ENCODE measurements around the gene SYCE1L.
"Not testable (repeated sequence)": the region's sequence is repeated elsewhere in the genome, so short reads cannot be mapped to it uniquely, and the experiment has no call there.

The SYCE1L gene

DNA sequence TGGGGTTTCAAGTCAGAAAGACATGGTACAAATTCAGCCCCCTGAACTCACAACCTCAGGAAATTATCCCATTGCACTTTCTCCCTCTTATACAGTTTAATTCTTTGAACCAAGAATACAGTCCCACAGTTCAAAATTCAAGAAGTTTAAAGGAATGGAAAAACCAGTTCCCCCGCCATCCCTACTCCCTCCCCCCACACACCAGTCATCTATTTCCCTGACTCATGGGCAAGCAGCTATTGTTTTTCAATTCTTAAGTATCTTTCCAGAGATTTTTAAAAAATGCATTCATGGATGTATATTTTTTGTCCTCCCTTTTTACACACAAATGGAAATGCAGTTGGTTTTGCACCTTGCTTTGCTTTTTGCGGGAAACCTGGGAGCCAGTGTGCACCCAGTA lies 7.3 kb downstream of the SYCE1L start:
- DNase-seq, result no peak

DNA sequence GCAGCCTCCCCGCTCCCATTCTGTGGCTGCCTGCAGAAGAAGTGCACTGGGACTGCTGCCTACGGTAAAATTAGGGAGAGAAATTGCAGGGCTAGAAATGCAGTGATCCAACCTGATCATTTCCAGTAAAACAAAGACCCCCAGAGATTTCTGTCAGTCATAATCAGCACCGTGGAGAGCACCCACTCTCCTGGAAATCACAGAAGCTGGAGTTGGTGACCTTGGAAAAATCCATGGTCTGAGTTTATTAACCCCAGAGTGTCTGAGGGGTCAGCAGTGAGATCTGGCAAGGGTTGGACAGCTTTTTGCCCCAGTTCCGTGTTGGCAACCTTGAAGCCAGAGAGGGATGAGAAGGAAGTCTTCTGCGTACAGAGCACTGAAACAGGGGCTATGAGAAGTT lies 7.8 kb downstream of the SYCE1L start:
- no peak for DNase-seq

- DNase-seq, result no peak
Observed at GRCh38 chr16:77208382-77208781, 9.2 kb downstream of the SYCE1L start.

- DNase-seq, result no peak
Observed at GRCh38 chr16:77211880-77212740, 12.9 kb downstream of the SYCE1L start.

DNA sequence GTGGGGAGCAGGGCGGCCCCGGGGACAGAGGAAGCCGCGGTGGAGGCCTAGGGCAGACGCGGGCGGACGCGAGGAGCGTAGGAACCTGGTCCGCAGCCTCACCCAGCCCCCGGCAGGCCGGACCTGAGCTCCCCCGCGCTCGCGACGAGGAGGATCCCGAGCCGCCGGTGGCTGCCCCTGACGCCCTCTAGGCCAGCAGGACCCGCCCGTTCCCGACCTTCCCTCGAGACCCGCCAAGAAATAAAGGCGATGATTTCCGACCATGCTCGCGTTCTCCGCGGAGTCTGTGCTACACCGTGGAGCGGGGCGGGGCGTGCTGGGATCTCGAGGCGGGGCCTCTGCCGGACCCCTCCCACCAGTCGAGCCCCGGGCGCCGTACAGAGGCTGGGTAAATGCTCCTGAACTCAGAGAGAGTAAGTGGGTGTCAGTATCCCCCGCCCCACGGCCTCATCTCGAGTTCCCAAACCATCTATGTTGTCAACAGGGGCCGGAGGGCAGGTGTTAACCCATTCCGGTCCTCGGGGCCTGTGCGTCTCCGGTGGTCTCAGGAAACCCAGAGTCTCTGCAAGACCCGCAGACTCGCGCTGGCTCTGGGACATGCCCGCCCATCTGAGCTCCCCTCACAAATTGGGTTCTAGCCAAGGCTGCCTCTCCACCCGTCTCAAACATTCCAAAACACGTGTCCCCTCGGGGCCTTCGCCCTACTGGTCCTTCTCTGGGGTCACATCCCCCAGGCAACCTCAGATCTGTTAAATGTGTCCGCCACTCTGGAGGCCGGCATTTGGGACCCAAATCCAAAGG lies 13.7 kb downstream of the SYCE1L start:
- no peak for DNase-seq

DNA sequence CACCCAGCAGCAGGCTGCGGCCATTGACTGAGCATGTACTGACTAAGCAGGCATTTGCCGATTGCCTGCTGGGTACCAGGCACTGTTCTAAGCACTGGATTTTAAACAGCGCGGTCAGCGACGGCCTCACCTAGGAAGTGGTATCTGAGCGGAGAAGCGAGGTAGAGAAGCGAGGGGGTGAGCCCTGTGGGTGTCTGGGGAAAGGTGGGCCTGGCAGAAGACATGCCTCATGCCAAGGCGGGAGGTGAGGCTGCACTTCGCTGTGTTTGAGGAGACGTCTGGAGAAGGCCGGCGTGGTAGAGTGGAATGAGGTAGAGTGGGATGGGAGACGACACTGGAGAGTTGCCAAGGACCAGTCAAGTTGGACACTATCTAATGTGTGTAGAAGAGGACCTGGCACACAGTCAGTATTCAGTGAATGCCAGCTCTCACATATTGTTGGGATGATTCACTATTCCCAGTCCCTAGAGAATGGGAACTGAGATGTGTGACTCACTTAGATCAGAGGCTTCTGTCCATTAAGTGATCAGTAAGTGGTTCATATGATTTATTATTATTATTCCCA lies 14.4 kb downstream of the SYCE1L start:
- DNase-seq, result no peak

DNA sequence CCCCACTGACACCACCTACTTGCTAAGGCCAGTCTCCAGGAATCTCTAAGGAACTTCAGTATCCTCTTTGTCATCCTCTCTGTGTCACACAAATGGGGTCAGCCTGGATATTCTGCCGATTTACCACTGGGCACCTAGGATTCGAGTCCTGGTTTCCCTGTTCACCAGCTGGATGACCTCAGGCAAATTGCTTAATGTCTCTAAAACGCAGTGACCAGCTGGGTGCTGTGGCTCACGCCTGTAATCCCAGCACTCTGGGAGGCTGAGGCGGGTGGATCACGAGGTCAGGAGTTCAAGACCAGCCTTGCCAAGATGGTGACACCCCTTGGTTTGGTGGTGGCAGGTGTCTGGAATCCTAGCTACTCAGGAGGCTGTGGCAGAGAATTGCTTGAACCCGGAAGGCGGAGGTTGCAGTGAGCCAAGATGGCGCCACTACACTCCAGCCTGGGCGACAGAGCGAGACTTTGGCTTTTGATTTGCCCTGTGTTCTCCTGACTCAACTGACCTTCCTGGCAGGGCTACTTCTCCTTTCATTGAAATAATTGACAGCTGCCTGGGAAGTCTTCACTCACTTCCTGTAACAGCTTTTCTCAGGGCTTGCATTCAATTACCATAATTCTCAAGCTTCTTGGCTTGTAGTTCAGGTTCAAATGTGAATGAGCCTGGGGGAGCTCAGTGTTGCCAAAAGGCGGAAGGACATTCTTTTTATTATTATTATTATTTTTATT lies 15.4 kb downstream of the SYCE1L start:
- DNase-seq, result no peak

DNA sequence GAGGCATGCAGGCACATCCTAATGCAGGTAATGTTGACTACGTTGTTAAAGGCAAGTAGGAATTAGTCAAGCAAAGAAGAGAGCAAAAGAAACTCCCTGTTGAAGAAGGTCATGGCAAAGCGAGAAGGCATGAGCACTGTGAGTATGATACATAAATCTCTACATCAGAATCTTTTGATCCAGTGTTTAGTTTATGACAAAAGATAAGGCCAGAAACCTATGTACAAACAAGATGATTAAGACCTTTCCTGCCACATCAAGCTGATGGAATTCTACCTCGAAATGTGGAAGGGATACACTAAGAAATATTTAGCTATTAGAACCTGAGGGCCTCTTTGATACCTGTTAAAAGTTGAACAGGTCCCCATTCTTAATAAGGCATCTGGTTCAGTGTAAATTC lies 20.2 kb downstream of the SYCE1L start:
- DNase-seq, result no peak

GRCh38 chr16:77220427-77220826 lies 21.2 kb downstream of the SYCE1L start:
- DNase-seq, result no peak

- no peak for DNase-seq
Observed at GRCh38 chr16:77221482-77221881, 22.3 kb downstream of the SYCE1L start.

DNA sequence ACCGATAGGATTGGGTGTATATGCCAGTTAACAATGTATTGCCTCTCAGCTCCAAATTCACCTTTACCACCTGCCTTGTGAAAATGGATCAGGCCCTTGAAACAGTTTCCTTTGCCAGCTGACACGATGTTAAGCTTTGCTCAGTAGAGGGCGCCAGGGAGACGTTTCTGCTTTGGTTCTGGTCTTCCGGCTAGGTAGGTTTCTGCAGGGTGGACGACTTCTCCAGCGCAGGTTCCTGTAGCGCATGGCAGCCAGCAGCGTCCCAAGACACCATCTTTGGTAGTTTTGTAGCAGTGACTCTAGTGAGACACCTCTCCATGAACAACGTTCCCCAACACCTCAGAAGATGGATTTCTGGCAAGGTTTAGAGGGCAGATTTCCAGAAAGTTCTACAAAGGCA lies 24.0 kb downstream of the SYCE1L start:
- DNase-seq, result no peak

GRCh38 chr16:77225182-77225581 lies 26.0 kb downstream of the SYCE1L start:
- no peak for DNase-seq

DNA sequence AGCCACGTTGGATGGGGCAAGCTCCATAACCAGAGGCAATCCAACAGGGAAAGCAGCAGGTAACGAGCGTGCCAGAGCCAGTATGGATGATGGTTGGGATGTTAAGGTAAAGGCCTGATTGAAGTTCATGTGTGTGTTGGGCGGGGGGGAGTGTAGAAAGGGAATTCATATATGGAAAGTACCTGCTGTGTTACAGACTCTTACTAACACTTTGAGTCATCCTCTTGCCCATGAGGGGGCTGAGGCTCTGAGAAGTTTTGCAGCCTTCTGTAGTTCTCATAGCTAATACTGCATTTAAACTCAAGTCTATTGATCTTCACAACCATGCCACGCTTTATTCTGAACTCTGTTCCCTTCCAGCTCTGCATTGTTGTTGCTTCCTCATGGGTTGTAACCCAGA lies 28.5 kb downstream of the SYCE1L start:
- no peak for DNase-seq

DNA sequence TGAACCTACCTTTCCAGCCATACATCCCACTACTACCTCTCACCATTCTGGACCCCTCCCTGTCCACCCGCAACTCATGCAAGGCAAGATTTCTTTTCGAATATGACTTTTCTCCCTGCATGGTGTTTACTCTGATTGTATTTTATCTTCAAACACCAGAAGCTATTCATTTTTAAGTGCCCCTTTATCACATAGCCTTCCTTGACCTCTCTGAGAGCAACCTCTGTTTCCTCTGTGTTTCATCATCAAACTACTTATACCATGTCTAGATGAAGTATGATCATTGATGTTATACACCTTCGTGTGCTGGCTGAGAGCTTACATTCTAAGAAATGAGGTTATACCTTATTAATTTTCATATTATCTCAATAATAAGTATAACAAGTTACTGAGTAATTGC lies 31.8 kb downstream of the SYCE1L start:
- no peak for DNase-seq

DNA sequence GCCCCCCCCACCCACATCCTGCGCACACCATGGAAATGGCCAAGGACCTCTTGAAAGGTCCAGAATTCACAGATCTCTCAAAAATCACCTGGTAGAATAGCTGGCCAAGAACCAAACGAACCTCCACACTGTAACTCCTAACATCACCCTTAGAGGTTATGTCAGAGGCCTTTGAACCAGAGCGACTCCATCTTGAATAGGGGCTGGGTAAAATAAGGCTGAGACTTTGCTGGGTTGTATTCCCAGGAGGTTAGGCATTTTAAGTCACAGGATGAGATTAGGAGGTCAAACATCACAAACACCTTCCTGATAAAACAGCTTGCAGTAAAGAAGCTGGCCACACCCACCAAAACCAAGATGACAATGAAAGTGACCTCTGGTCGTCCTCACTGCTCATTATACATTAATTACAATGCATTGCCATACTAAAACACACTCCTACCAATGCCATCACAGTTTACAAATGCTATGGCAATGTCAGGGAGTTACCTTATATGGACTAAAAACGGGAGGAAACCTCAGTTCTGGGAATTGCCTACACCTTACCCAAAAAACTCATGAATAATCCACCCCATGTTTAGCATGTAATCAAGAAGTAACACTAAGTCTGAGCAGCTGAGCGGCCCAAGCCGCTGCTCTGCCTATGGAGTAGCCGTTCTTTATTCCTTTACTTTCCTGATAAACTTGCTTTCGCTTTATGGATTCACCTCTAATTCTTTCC lies 34.8 kb downstream of the SYCE1L start:
- no peak for DNase-seq

GRCh38 chr16:77234611-77235010 lies 35.4 kb downstream of the SYCE1L start:
- DNase-seq, result no peak

DNA sequence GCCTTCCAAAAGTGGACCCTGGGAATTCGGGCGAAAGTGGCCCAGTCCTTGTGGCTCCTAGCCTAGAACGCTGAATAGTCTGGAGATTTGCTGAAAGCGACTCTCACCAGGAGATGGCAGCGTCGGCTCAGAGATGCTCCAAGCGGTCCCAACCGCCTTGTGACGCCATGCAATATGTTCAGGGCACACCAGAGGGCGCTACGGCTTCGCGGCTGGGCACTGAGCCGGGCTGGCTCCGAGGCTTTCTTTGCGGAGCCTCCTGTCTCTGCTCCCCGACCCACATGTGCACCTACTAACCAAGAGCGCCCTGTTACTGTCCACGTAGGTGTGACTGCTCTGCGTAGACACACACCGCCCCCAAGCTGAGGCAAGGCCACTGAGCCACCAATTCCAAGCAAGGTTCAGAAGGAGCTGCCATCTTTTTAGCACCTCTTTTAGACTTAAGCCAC lies 36.9 kb downstream of the SYCE1L start:
- peak; percentile 9 for DNase-seq

DNA sequence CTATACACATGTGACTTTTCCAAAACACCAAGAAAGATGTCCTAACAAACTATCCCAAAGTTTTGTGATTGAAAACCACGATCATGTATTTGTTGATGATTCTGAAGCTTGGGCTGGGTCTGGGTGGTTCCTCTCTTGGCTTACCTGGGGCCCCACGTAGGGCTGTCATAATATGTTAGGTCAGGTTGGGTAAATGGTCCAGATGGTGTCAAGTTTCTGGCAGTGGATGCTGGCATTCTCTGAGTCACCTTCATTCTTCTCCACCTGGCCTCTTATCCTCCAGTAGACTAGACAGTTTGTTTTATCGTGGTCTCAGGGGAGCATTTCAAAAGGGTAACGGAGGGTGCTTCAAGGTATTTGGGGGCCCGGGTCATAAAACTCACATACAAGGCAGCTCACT lies 39.4 kb downstream of the SYCE1L start:
- no peak for DNase-seq

- DNase-seq, result not testable (repeated sequence)
Observed at GRCh38 chr16:77242471-77242870, 43.3 kb downstream of the SYCE1L start.

DNA sequence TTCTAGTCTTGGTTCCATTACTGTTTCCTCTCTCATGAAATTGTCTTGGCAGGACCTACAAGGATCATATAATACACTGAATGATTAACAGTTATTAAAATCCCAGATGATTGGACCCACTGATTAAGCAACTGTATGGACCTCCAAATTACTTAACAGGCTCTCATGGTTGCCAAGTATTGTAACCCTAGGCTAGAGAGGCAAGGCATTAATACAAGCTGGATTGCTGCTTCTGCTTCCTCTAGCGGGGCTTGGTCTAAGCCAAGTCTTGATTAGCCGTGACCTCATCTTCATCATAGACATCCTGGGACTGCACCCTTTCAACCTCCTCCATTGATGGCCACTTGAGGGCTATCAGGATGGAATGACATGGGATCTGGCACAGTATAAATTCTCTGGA lies 46.9 kb downstream of the SYCE1L start:
- DNase-seq, result no peak

DNA sequence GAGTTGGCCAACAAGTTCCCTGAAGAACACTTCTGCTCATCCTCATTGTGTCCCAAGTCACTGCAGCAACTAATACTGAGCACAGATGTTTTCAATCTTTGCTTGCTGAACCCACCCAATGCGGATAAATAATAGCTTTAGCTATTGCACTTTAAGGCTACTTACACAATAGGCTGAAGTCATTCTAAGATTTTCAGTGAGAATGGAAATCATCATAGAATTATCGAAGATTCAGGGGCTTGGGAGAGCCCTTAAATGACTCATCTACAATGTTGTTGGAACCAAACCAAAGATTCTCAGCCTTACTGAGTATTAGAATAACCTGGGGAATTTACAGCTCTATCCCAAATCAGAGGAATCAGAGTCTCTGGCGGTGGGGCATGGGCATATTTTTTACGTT lies 51.2 kb downstream of the SYCE1L start:
- DNase-seq, result no peak
